DMS53 treated with DMSO at 0.1 percent for 48 hours (cell line): Measurements from ENCODE around the gene TRMT61A.

Source experiments
- DNase-seq: peaks from one replicate; lab custom pipeline; 2025; ENCODE audit not compliant: unreplicated experiment; lab: John Stamatoyannopoulos, UW

The TRMT61A gene

DNA sequence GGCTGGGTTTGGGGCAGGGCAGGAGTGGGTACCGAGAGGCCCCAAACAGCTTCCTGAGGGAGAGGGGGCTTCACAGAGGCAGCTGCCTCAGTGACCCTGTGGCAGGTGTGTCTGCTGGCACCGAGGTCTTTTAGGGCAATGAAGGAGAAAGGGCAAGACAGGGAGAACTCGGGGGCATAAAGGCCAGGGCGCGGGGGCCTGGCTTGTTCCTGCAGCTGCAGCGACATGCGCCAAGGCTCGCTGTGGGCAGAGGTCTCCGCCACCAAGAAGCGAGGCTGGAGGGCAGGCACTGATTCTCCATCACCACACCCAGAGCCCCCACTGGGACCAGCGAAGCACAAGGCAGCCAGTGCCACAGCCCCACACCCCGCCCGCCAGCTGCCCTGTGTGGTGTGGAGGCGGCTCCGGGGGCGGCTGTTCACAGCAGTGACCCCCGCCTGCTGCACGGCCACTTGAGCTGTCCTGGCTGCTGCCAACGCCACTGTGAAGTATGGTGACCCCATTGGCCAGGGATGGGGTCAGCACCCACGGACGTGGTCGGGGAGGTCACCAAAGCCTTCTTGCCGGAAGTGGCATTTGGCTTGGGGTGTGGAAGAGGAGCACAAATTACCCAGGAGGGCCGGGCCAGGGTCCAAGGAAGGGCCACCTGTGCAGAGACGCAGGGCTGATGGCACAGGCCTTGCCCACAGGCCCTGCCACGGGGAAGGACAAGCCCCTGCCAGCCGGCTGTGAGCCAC lies 17.1 kb downstream of the TRMT61A start:
- DNase-seq, result no peak

DNA sequence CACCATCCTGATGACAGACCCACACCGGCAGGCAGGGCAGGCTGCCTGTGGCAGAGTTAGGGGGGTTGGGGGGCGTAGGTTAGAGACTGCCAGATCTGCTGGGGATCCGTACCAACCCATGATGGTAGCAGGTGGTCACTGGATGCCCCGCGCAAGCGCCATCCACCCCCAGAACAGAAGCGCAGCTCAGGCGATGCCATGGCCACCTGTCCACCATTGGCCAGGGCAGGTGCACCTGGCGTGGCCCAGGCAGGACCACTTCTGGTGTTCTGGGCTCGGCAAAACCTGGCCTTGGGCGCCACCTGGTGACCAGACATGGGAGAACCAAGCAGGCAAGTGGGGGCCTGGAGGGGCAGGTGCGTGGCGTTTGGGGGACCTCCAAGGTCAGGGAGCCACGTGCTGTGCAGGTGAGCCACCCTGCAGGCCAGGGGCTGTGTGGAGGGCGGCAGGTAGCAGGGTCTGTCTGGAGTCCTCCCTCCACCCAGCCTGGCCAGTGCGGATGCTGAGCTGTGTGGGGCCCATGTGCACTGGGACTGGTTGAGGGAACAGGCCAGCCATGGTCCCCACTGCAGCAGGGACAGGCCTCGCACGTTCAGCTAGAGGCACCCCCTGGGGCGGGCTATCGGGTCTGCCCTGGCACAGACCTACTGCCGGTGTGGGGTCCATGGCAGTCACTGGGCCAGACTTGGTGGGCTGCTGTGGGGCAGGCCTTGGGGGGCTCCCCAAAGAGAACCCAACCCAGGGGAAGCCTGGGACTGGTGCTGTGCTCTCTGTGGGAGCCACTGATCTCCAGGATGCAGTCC lies 17.9 kb downstream of the TRMT61A start:
- peak; percentile 51 for DNase-seq

DNA sequence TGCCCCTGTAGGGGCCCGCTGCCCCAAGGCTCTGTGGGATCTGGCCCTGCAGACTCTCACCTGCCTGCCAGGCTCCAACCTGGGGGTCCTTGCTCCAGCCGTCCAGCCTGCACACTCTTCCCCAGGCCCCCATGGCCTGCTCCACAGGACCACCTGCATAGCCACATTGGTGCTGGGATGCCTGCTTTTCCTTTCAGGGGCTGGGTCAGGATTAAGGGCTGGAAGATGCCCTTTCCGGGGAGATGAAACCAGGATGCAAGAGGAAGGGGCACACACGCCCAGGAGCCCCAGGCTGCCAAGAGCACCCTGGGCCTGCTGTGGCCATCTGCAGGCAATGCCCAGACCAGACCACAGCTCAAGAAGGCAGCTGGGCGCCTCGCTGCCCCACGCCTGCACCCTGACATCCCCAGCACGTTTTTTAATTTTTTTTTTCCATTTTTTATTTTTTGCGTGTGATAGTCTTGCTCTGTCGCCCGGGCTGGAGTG lies 18.5 kb downstream of the TRMT61A start:
- no peak for DNase-seq

DNA sequence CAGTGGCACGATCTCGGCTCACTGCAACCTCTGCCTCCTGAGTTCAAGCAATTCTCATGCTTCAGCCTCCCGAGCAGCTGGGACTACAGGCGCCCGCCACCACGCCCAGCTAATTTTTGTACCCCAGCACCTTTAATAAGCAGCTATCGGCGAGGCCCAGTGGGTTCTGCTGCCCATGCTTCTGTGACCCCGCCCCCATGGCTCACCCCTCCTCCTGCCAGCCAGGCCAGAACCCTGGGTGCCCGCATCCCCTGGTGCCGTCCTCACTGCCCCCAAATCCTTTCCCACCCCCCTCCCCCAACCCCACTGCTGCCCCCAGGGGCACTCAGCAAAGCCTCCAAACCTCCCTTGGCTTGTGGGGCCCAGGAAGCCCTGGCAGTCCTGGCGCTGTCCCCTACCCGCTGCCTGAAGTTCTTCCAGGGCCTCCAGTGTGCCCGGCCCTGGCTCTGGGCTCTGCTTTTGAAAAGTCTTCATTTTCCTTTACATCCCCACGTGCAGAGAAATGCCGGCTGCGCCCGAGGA lies 19.0 kb downstream of the TRMT61A start:
- no peak for DNase-seq

DNA sequence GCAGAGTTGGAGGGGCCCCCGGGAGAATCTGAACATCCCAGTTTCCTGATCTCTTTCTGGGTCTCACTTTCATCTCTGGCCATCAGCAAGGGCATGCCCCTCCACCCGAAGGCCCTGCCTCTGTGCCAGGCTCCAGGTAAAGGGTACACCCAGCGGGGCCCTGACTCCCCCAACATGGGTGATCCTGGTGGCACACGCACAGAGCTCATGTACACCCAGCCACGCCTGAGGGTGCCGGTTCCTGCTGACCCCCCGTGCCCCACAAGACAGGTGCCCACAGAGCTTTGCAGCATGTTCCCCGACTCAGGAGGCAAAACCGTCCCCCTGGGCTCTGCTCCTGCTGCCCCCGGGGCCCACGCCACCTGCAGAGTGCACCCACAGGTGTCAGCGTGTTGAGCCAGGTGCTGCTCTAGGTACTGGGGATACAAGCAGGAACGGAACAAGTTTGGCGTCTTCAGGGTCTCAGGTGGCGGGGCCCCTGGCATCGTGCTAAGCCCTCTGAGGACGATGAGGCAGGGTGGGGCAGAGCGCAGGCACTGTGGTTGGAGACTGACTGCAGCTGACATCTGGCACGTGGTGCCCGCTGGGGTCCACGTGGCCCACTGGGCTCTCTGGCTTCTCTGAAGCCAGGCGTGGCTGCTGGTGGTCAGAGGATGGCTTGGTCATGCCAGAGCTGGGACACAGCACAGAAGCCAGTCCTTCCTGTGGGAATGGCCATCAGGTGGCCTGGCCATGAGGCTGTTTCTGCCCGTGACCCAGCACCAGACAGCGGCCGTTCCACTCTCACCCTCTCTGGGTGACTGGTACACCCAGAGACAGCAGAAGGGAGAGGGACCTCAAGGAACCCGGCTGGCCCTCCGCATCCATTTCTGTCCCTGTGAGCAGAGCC lies 19.7 kb downstream of the TRMT61A start:
- no peak for DNase-seq

DNA sequence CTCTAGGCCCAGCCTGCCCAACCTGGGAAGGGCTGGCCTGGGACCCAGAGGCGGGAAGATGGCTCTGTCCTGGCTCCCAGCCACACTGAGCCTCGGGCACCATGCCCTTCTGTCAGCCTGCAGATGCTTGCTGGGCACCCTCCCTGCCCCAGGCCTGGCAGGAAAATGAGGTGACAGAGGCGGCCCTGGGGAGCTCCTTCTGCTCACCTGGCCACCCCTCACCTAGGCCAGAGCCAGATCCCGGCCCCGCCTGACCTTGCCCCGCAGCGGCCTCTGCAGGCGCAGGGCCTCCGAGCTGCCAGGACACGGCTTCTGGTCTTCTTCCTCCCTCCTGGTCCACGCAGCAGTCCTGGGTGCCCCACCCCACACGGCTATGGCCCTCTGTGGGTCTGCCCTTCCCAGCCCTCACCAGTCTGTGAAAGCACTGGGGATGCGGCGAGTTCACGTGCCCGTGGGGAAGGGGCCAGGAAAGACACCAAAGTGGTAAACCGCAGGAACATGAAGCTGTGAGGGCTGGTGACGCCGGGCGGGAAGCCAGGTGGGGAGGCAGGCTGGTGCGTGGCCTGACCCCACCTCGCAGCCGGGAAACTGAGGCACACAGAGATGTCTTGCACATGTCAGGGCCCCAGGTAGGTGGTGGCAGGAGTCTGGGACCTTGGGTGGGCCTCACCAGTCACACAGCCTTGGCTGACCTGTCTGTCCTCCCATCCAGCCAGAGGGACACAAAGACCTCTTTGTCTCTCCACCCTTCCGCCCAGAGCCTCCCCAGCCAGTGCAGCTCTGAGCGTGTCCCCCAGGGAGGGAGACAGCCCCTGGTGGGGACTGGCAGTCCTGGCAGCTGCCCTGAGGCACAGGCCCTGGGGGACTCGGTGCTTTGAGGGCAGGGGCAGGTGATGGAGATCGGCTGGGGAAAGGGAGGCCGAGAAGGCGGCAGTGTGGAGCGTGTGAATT lies 20.6 kb downstream of the TRMT61A start:
- DNase-seq, result no peak

DNA sequence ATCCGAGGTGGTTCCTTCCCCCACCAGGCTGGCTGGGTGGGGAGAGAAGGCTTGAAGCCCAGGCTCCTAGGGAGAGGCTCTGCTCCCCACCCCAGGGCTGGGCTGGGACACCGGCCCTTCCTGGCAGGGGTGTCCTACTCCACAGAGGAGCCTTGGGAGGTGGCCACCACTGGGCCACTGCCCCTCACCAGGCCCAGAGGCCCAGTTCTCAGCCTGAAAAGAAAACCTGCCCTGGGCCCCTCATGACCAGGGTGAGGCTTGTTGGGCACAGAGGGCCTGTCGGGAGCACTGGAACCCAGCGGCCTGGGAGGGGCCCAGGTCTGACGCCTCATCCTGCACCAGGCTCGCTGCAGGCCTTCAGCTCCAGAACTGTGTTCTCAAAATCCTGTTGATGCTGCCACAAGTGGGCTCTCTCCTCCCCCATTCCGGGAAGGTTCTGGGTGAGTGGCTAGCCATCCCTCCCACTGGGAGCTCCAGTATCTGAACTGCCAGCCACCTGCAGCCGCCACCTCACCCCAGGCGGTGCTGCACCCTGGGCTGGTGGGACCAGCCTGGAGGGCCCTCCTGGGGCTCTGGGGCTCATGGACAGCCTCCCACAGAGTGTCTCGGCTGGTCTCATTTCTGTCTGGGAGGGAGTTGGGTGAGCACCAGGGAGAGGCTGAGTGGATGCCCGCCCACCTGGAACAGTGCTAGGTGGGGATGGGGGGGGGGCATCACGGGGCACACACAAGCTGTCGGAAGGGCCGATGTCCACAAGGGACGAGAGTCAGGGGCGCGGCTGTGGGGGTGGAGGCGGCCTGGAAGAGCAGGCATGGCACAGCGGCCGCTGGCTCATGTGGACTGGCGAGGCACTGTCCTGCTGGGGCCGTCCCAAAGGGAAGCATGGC lies 21.7 kb downstream of the TRMT61A start:
- DNase-seq, result no peak

DNA sequence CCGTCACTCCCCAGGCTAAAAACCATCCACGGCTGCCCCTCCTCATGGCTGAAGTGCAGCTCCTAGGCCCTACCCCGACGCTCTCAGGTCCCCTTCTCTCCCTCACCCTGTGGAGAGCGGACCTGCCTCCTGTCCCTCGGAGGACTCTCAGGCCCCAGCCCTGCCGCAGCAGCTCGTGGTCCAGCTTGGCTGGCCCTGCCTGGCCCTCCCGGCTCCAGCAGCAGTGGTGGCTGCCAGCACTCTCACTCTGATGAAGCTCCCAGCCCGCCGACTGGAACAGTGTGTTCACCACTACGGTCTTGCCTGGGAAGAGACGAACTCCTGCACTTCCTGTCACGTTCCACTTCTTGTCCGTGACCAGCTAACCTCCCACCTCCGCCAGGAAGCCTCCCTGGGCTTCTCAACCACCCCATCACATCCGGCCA lies 22.4 kb downstream of the TRMT61A start:
- DNase-seq, result no peak

DNA sequence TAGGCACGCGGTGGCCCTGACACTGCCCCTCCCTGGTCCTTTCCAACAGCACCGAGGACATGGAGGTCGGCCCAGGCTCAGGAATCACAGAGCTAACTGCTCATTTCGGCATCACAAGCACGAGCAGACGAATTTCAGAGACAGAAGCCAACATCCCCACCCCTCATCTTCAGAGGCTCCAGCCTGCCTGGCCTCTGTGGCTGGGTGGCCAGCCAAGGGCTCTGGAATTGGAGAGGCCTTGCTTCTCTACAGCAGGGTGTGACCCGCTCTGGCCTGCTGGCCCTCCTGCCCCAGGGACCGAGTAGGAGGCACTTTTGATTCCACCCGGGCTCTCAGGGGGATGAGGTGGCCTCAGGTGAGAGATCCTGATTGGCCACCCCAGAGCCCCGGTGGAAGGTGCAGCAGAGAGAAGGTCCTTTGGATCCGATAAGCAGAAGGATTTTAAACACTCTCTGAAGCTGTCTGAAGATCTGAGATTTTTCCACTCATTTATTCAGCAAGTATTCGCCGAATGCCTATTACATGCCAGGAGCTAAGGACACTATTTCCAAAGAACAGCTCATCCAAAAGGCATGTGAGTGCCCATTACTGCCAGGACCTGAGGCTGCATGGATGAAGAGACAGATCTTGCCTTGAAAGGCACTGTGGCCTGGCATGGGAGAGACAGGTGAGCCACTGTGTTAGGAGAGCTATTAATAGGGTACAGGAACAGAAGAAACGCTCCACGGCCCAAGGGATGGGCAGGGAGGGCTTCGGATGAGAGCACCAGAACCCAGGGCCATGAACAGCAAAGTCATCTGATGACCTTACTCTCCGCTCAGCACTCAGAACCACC lies 23.2 kb downstream of the TRMT61A start:
- DNase-seq, result no peak

DNA sequence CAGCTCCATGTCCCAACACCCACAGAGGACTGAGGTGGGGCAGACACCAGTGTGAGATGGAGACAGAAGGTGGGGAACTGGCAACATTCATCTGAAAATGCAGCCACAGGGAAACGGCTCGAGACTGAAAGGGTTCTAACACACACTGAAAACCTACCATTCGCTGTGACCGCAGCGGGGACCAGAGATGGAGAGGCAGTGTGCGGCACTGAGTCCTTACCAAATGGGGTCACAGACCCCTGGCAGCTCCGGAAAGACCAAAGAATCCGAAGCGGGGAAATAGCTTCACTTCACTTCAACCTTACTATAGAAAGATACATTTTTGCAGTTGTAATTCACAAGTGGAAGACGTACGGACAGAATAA lies 23.8 kb downstream of the TRMT61A start:
- DNase-seq, result no peak

DNA sequence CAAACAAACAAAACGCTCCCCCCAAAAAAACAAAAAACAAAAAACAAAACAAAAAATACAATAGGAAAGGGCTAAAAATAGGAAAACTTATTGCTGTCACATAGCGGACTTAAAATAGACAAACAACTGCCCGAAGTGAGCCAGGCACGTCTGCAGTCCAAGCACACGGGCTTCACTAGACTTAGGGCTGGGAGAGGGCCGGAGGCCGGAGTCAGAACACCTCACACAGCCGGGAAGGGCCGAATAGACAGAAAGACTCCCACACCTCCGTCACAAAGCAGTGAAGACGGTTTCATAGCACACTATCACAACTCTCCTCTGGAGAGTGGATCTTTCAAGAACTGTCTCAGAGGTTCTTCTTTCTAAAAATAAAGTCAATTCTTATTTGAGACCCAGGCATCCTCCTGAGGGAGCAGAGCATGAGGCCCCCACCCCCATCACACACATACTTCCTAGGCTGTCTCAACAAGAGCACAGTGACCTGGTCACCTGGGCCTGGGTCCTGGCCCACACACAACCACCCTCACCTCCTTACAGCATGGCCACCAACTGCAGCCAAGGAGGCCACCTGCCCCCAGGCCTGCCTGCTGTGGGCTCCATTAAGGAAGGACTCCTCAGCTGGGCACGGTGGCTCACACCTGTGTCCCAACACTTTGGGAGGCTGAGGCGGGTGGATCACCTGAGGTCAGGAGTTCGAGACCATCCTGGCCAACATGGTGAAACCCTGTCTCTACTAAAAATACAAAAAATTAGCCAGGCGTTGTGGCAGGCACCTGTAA lies 26.8 kb downstream of the TRMT61A start:
- no peak for DNase-seq

DNA sequence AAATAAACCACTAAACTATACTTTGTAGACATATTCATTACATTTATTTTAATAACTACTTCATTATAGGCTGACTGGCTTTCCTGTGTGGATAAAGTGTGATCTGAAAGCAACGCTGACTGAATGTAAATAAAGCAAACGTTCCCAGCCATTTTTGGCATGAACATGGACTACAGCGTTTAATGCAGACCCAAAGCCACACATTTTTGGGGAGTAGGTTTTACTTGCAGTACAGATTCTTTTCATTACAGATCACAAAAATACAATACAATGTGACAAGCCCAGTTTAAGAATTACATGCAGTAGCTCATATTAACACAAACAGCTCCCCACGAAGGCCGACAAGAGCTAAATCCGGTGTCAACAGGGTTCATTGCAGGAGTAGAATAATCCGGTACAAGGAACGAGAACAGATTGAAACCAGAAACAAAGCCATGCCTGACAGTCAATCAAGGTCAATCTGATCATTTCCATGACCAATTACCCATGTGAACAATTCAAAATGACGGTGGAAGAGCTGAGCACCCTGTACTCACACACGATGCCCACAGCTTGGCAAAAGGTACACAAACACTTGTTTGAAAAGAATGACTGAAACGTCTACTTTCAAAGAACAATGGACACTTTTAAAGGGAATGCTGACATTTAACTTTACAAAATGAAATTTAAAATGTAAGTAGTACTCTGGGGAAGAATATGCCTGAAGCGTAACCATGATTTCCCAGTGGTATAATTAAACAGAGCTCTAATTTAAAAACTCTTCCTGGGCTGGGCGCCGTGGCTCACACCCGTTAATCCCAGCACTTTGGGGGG lies 28.2 kb downstream of the TRMT61A start:
- no peak for DNase-seq

DNA sequence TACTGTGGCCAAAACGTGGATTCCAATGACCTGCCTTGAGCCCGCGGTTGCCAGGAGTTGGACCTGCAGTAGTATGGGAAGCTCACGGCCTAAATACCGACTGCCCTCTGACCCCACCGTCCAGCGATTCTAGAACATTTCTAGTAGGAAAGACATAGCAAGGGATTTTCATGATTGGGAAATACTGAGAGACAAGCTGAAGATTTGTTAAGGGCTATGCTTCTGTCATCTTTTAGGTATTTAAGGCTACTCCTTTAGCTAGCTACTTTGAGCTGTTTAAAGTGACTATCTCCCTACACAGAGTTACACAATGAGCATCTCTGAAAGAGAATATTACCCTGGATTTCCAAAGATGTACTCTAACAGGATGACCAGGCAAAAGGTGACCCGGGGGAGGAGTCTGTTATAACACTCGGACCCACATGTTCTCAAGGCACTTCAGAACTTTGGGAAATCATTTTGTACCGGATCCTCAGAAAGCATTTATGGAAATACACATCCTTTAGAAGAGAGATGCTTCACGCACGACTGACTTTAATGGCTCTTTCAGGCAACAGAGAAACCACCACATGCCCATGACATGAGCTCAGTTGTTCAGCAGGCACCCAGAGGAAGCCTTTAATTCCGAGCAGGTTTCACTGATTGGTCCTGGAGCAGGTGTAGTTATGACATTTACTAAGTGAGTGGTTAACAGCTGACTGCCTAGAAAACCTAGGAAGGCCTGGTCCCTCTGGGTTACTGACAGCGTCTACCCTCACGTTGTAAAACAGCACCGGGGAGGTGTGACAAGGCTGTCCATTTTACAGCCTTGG lies 29.3 kb downstream of the TRMT61A start:
- DNase-seq, result no peak

DNA sequence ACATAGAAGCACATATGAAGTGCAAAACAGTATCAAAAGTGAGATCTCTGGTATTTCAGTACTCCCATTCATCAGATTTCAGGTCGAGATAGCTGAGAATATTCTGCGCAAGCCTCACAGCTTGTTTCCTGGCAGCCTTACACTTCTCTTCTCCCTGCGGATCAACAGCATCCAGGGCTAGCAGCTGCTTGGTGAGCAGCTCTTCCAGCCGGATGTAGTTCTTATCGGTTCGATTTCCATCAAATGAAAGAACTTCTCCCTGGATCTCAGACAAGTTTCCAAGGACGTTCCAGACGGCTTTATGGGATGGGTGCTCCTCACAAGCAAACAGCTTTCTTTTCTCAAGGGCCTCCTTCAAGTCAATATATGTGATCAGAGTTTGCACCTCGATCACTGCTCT lies 30.8 kb downstream of the TRMT61A start:
- DNase-seq, result no peak

DNA sequence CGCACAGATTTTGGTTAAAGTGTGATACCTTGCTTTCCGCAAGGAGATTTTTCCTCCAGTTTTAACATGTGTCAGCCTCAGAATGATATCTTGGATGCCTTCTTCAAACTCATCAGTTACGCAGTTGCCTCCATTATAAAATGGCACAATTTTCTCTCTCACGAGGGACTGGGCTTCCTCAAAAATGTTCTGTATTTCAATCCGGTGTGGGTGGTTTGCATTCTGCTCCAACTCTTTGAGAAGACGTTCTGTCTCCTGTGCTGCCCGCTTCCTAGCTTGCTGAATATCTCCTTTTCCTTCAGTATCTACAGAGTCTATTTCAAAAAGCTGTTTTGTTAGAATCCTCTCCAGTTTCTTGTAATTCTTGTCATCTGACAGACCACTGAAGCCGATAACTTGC lies 31.7 kb downstream of the TRMT61A start:
- DNase-seq, result no peak
